Measurements from ENCODE around the gene SLC24A4.

The SLC24A4 gene

DNA sequence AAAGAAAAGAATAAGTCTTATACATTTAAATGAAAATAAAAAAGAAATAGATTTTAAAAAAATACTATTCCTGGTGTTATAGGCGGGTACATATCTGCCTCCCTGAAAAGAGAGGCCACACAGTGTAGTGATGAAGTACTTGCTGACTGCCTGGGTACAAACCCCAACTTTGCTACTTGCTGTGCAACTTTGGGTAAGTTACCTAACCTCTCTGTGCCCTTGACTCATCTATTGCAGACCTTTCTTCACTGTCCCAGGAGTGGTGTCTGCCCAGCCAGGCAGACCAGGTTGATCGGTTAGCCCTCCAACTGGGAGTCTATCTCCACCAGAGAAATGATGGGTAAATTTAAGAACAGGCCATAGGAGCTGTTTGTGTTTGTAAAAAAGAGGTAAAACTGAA, 82.0 kb downstream of the SLC24A4 start:
- no peak for DNase-seq

DNA sequence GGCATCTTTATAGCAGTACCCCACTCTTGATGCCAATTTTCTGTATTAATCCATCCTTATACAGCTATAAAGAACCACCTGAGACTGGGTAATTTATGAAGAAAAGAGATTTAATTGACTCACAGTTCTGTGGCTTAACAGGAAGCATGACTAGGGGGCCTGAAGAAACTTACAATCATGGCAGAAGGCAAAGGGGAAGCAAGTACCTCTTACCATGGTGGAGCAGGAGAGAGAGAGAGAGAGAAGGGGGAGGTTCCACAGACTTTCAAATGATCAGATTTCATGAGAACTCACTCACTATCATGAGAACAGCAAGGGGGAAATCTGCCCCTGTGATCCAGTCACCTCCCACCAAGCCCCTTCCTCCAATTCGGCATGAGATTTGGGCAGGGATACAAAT, 84.4 kb downstream of the SLC24A4 start:
- no peak for DNase-seq

DNA sequence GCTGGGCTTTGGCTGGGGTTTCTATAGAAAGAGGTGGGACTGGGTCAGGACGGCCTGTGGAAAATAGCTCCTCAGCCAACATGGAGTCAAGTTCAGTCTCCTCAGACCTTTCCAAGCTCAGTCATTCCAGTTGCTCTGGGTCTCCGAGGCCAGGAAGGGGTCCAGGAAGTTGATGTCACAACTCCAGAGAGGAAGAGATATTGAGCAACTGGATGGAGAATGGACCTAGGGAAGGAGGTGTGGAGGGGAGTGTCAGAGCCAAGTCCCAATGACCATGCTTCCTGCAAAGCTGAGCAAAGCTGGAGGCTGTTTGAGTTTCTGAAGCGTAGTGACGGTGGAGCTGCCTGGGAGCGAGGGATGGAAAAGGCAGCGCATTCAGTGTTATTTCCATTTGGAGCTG, 86.1 kb downstream of the SLC24A4 start:
- no peak for DNase-seq

DNA sequence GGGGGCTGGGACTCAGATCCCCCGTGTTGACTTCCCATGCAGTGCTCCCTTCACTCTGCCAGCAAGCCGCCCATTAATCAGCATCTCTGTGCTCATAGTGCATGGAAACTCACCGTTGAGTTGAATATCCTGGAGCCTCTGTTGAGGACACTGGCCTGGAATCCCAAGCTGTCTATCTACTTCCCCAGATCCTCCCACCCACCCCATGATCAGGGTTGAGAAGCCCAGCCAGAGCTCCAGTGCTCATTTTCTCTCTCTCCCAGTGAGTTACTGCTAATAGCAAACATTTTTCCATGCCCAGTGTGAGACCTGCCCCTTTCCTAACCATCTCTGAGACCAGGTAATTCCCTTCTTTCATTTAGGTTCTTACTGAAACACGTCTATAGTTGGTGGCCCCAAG, 88.2 kb downstream of the SLC24A4 start:
- DNase-seq: no peak

GRCh38 chr14:92411941-92412340, 89.0 kb downstream of the SLC24A4 start:
- no peak for DNase-seq

DNA sequence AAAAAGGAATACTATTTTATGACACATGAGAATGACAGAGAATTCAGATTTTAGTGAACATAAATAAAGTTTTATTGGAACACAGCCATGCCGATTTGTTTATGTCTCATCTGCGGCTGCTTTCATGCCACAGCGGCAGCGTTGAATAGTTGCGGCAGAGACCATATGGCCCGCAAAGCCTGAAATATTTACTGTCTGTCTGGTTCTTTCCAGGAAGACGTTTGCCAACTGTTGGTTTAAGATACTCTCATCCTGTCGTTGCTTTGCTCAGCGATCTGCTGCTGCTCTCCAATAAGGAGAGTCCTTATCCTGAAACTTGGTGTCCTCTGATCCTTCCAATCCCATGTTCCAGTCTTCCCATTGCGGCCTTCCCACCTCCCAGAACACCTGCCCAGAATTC, 89.9 kb downstream of the SLC24A4 start:
- peak; percentile 58 for DNase-seq

- DNase-seq: peak; percentile 50
Observed at GRCh38 chr14:92413379-92413778, 90.4 kb downstream of the SLC24A4 start.

- DNase-seq: no peak
Observed at GRCh38 chr14:92414690-92415445, 91.9 kb downstream of the SLC24A4 start.

DNA sequence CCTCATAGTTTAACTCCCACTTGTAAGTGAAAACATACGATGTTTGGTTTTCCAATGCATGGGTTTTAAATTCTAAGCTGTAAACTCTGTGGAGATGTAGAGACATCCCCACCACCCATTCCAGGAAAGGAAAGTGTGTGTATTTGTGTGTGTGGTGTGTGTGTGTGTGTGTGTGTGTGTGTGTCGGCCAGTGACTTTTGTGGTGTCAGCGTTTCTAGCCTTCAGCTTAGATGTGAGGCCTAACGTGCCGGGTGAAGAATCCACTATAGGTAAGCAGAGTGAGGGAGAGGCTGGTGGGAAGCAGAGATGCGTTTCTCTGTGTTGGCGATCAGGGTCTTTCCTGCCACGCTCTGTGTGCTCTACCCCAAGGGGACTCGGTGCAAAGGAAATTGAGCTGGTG, 93.0 kb downstream of the SLC24A4 start:
- no peak for DNase-seq

GRCh38 chr14:92416544-92416943, 93.6 kb downstream of the SLC24A4 start:
- no peak for DNase-seq

GRCh38 chr14:92417759-92418158, 94.8 kb downstream of the SLC24A4 start:
- DNase-seq: no peak

DNA sequence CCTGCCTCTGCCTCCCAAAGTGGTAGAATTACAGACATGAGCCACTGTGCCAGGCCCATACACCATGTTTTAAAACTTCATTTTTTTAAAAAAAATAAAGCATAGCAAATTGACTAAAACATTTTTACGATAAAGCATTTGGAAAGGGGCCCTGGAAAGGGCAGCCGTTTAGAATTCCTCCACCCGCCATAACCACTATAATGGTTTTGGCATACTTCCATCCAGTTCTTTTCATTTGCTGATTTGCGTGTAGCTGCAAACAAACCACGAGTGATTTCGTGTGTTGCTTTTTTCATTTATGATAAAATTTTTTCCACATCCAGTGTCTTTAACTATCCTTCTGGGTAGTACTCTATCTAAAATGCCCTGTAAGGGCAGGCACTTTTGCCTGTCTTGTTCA, 98.8 kb downstream of the SLC24A4 start:
- no peak for DNase-seq

DNA sequence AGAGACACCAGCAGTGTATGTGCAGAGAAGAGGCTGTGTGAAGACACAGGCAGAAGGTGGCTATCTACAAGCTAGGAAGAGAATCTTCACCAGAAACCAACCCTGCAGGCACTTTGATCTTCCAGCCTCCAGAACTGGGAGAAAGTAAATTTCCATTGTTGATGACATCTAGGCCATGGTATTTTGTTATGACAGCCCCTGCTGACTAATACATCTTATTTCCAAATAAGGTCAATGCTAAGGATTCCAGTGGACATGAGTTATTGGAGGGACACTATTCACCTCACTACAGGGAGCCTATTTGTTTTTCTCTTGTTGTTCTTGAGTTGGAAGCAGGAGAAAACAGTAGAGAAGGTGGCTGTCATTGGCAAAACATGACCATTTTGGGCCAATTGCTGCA, 102.1 kb downstream of the SLC24A4 start:
- no peak for DNase-seq

GRCh38 chr14:92426237-92426636, 103.3 kb downstream of the SLC24A4 start:
- no peak for DNase-seq

DNA sequence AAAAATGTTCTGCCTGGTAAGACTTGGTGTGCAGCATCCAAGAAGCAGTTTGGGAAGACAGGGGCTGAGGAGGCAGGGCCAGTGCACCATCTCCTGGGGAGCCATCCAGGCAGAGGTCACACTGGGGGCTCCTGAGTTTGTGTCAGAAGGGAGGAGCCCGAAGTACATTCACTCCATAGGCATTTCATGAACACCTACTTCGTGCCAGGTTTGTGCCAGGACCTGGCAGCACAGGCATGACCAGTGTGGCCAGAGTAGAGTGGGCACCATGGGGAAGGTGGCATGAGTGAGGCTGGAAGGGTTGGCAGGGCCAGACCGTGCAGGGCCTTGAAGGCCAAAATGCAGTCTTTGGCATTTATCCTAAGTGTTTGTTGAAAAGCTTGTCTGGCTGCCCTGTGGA, 104.1 kb downstream of the SLC24A4 start:
- no peak for DNase-seq

- DNase-seq: no peak
Observed at GRCh38 chr14:92430686-92431085, 107.7 kb downstream of the SLC24A4 start.

DNA sequence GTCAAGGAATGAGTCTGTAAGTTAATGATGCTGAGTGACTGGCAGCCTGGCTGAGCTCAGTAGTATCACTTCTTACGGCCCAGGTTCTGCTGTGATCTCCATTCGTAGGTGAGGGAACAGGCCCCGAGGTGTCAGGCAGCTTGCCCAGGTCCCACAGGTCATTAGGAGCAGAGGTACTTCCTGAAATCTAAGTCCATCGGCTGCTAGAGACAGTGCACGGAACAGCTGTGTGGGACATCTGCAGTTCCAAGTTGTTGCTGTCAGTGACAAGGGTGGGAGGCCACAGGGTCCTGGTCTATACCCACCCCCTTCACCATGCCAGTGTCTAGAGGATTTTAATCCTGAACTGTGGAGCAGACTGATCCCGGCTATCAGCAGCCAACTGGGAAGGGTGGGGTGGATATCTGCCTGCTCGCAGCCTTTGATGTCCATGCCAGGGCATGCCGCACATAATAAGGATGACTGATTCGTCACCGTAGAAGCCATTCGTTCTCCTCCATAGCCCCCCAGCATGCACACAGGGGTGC, 108.3 kb downstream of the SLC24A4 start:
- no peak for DNase-seq

DNA sequence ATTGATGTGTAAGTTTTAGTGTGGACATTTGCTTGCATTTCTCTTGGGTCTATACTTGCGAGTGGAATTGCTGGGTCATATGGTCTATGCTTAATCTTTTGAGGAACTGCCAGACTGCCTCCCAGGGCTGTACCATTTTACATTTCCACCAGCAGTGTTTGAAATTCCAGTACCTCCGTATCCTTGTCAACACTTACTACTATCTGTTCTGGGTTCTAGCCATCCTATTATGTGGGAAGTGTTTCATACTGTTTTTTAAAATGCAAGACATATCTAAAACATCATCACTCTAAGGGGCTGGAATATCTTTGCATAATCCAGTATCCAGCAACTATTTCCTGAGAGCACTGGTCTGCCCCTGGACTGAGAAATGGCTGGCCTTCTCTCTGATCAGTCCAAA, 110.4 kb downstream of the SLC24A4 start:
- no peak for DNase-seq

- no peak for DNase-seq
Observed at GRCh38 chr14:92435154-92435553, 112.2 kb downstream of the SLC24A4 start.

DNA sequence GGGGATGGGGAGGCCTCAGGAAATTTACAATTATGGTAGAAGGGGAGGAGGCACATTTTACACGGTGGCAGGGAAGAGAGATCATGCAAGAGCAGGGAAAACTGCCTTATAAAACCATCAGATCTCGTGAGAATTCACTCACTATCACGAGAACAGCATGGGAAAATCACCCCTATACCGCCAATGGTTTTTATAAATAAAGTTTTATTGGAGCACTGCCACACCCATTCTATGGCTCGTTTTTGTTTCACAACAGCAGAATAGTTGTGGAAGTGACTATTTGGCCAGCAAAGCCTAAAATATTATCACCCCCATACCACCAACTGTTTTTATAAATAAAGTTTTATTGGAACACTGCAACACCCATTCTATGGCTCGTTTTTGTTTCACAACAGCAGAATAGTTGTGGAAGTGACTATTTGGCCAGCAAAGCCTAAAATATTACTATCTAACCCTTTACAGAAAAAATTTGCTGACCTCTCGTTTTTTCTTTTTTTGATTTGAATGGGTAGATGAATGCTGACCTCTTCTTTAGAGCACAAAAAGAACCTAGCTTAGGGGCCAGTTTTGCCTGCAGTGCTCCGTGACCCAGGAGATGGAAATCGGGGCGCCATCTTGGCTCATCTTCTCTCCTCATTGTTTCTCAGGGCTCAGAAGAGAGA, 113.3 kb downstream of the SLC24A4 start:
- DNase-seq: no peak

- DNase-seq: no peak
Observed at GRCh38 chr14:92437309-92437708, 114.3 kb downstream of the SLC24A4 start.

- no peak for DNase-seq
Observed at GRCh38 chr14:92437729-92438285, 114.8 kb downstream of the SLC24A4 start.

DNA sequence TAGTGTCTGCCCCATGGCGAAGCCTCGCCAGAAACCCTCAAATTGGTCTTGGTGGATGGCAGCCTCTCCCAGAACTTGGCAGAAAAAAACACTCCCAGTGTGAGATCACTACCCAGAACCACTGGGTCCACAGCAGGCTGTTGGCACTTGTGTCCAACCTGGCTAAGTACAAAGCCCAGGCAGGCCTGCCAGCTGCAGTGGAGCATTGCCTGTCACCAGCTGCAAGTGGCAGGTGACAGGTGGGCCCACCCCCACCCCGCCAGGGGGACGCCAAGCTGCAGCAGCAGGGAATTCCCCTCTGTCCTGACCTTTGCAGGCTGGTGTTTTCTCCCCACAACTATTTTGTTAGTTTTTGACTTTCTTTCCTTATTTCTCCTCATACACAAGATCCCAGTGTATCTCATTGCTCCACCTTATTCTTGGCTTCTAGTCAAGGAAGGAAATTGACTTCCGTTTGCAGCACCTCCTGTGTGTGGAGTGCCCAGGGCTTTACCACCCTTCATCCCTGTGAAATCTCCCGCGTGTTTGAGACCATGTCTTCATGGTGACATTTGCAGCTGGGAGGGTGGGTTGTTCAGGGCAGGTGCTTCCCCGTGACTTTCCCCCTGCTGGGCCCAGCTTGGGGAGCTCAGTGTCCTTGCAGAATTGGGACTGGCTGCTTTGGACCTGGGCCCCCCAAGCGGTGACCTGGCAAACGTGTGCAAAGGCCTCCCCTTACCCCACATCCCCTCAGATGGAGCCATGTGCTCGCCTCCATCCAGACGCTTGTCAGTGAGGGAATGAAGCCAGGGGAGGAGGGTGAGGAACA, 116.8 kb downstream of the SLC24A4 start:
- DNase-seq: no peak

Data from DMS 273 treated with DMSO at 0.1 percent for 48 hours (cell line).